Parathyroid adenoma (tissue), 2 donors: ENCODE results near the gene WDR19.
"Not testable (repeated sequence)": the region's sequence is repeated elsewhere in the genome, so short reads cannot be mapped to it uniquely, and the experiment has no call there.

Experiments
- H2AFZ ChIP-seq: fragments of 300-600 bp; sonication (generic); one replicate; pipeline ENCODE4 v1.7.0; 2017; ENCODE audit warnings: antibody characterized with exemption, mild to moderate bottlenecking
- H3K27ac ChIP-seq: fragments of 300-600 bp; sonication (generic); one replicate; pipeline ENCODE4 v1.7.0; 2017
- H3K27me3 ChIP-seq: fragments of 300-600 bp; sonication (generic); one replicate; pipeline ENCODE4 v1.7.0; 2017; ENCODE audit warnings: low read length; ENCODE audit not compliant: control insufficient read depth, insufficient read depth
- H3K36me3 ChIP-seq: fragments of 300-600 bp; sonication (generic); one replicate; pipeline ENCODE4 v1.7.0; 2017; ENCODE audit warnings: low read length; ENCODE audit not compliant: control insufficient read depth, insufficient read depth
- H3K4me1 ChIP-seq: fragments of 300-600 bp; sonication (generic); one replicate; pipeline ENCODE4 v1.7.0; 2017; ENCODE audit warnings: control low read depth
- H3K4me2 ChIP-seq: fragments of 300-600 bp; sonication (generic); one replicate; pipeline ENCODE4 v1.7.0; 2017; ENCODE audit warnings: low read length
- H3K4me3 ChIP-seq: fragments of 300-600 bp; sonication (generic); one replicate; pipeline ENCODE4 v1.7.0; 2017; ENCODE audit warnings: low read depth, low read length
- H3K79me2 ChIP-seq: fragments of 300-600 bp; sonication (generic); one replicate; pipeline ENCODE4 v1.7.0; 2017; ENCODE audit warnings: control low read depth
- H3K9ac ChIP-seq: fragments of 300-600 bp; sonication (generic); one replicate; pipeline ENCODE4 v1.7.0; 2017; ENCODE audit warnings: mild to moderate bottlenecking
- H3K9me3 ChIP-seq: fragments of 300-600 bp; sonication (generic); one replicate; pipeline ENCODE4 v1.7.0; 2017; ENCODE audit warnings: low read length; ENCODE audit not compliant: control insufficient read depth
- CTCF ChIP-seq: fragments of 300-600 bp; sonication (generic); IDR thresholded peaks from one replicate; pipeline ENCODE4 v1.7.0; 2017; ENCODE audit warnings: antibody characterized with exemption, mild to moderate bottlenecking
- donor health status: primary hyperparathyroidism.

WDR19 gene

DNA sequence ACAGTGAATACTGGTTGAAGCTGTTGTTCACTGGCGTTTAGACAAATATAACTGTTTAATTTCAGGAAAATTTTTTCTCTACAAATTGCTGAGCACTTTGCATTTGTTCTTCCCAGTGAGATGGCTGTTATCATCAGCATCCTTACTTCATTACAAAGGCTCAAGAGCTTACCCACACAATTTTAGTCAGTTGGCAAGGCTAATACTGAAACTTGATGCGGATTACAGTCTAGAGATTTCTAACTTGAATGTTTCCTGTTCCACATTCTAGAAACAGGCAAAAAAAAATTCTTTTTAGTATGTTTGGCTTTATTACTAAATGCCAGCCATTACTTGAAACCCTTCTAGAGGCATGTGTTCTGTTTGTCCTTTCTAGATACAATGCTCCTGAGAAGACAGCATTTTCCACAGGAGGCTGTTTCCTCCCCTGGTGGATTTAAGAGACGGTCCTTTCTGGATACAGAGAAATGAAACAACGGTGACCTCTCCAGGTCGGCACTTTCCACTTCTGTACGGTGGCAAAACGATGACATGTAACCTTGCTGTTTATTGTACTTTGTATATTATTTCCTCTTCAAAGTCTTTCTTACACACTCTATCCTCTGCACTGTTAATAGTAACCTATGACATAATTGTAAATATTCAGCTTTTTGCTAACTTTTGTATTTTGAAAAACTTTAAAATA is 102.9 kb downstream of the WDR19 start:
- TF ChIP-seq CTCF = no peak
- H3K9ac ChIP-seq = no peak overlapping the region
- no peak overlapping the region for H2AFZ ChIP-seq
- H3K36me3 ChIP-seq = no peaks in the 10 kb centered on the region
- H3K4me2 ChIP-seq = no peak overlapping the region
- H3K27ac ChIP-seq = no peak overlapping the region
- H3K4me3 ChIP-seq = no peak overlapping the region
- no peaks in the 10 kb centered on the region for H3K4me1 ChIP-seq
- H3K27me3 ChIP-seq = no peaks in the 10 kb centered on the region
- H3K79me2 ChIP-seq = no peaks in the 10 kb centered on the region
- no peaks in the 10 kb centered on the region for H3K9me3 ChIP-seq

- Histone ChIP-seq H3K9me3 (no peaks in the 10 kb centered on the region), H3K79me2 (no peaks in the 10 kb centered on the region), H3K27me3 (no peaks in the 10 kb centered on the region), H3K4me3 (no peak overlapping the region), H3K4me2 (no peak overlapping the region), H2AFZ (no peak overlapping the region), H3K27ac (no peak overlapping the region), H3K36me3 (no peaks in the 10 kb centered on the region), H3K9ac (no peak overlapping the region), H3K4me1 (no peaks in the 10 kb centered on the region)
- no peak for TF ChIP-seq CTCF
Observed at GRCh38 chr4:39285853-39286252, 103.5 kb downstream of the WDR19 start.

GRCh38 chr4:39286263-39286662 is 103.9 kb downstream of the WDR19 start:
- H3K36me3 ChIP-seq = no peaks in the 10 kb centered on the region

GRCh38 chr4:39287223-39287622 is 104.9 kb downstream of the WDR19 start:
- Histone ChIP-seq H2AFZ (no peak overlapping the region), H3K4me3 (no peak overlapping the region), H3K9ac (no peak overlapping the region), H3K9me3 (no peaks in the 10 kb centered on the region), H3K27ac (no peak overlapping the region), H3K4me1 (no peaks in the 10 kb centered on the region), H3K4me2 (no peak overlapping the region), H3K79me2 (no peaks in the 10 kb centered on the region), H3K27me3 (no peaks in the 10 kb centered on the region), H3K36me3 (no peaks in the 10 kb centered on the region)
- TF ChIP-seq CTCF = no peak

More at GRCh38 chr4:39286263-39286662, 103.9 kb downstream of the WDR19 start:
- TF ChIP-seq CTCF = no peak
- no peak overlapping the region for H3K9ac ChIP-seq
- H3K4me2 ChIP-seq = no peak overlapping the region
- H3K27me3 ChIP-seq = no peaks in the 10 kb centered on the region
- H2AFZ ChIP-seq = no peak overlapping the region
- no peaks in the 10 kb centered on the region for H3K4me1 ChIP-seq
- no peak overlapping the region for H3K27ac ChIP-seq
- H3K79me2 ChIP-seq = no peaks in the 10 kb centered on the region
- H3K4me3 ChIP-seq = no peak overlapping the region
- no peaks in the 10 kb centered on the region for H3K9me3 ChIP-seq

GRCh38 chr4:39291686-39292085 is 109.4 kb downstream of the WDR19 start:
- Histone ChIP-seq H3K36me3 (no peaks in the 10 kb centered on the region), H3K27me3 (no peaks in the 10 kb centered on the region), H3K4me2 (no peak overlapping the region), H3K4me3 (no peak overlapping the region), H3K4me1 (no peaks in the 10 kb centered on the region), H3K9ac (no peak overlapping the region), H3K27ac (no peak overlapping the region), H3K79me2 (no peaks in the 10 kb centered on the region), H3K9me3 (no peaks in the 10 kb centered on the region), H2AFZ (no peak overlapping the region)
- no peak for TF ChIP-seq CTCF

GRCh38 chr4:39292433-39292832 is 110.1 kb downstream of the WDR19 start:
- not testable (repeated sequence) for H3K36me3 ChIP-seq, H3K9me3 ChIP-seq, H3K27ac ChIP-seq, H3K9ac ChIP-seq, H3K4me2 ChIP-seq, H3K79me2 ChIP-seq, H2AFZ ChIP-seq, H3K4me3 ChIP-seq, H3K27me3 ChIP-seq, H3K4me1 ChIP-seq
